Measurements from ENCODE around the gene OR3A1. TPM values are rescaled to one million over a fixed set of nuclear protein-coding genes. Genes with fewer than 3 reads are reported as not detected.

The OR3A1 gene
- total and polyA plus RNA-seq, 10 of the 15 experiments (the other 5 are each of a cell fraction or from before 2014, with no cell fraction given) = not detected

DNA sequence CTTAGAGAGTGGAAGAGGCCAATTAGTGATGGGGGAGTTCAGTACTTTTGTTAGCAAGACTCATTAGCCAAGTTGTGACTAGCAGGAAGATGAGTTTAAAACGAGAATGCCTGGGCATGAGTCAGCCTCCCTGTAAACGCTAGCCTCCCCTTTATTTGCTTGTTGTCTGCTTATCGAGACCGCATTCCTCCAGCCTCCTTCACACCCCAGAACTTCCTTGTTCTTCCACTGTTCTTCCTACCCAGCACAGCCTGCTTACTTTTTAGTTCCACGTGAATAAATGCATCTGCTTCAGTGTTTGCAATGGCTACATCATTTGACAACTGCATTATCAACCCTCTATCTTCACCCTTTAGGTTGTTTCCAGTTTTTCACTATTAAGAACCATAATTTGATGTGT lies 20.2 kb upstream of the OR3A1 start (continued):
- TF ChIP-seq, protein P1, sequence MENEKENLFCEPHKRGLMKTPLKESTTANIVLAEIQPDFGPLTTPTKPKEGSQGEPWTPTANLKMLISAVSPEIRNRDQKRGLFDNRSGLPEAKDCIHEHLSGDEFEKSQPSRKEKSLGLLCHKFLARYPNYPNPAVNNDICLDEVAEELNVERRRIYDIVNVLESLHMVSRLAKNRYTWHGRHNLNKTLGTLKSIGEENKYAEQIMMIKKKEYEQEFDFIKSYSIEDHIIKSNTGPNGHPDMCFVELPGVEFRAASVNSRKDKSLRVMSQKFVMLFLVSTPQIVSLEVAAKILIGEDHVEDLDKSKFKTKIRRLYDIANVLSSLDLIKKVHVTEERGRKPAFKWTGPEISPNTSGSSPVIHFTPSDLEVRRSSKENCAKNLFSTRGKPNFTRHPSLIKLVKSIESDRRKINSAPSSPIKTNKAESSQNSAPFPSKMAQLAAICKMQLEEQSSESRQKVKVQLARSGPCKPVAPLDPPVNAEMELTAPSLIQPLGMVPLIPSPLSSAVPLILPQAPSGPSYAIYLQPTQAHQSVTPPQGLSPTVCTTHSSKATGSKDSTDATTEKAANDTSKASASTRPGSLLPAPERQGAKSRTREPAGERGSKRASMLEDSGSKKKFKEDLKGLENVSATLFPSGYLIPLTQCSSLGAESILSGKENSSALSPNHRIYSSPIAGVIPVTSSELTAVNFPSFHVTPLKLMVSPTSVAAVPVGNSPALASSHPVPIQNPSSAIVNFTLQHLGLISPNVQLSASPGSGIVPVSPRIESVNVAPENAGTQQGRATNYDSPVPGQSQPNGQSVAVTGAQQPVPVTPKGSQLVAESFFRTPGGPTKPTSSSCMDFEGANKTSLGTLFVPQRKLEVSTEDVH (IDR thresholded peaks at IDR 0.05; ENCODE audit: low read depth, partially characterized antibody) = no peak
- TF ChIP-seq FOXK2 (IDR thresholded peaks at IDR 0.05) = no peak
- TF ChIP-seq PML (IDR thresholded peaks at IDR 0.05; ENCODE audit: low read length) = no peak
- TF ChIP-seq CBFB (IDR thresholded peaks at IDR 0.05; ENCODE audit: low read depth) = no peak
- TF ChIP-seq, protein P2, sequence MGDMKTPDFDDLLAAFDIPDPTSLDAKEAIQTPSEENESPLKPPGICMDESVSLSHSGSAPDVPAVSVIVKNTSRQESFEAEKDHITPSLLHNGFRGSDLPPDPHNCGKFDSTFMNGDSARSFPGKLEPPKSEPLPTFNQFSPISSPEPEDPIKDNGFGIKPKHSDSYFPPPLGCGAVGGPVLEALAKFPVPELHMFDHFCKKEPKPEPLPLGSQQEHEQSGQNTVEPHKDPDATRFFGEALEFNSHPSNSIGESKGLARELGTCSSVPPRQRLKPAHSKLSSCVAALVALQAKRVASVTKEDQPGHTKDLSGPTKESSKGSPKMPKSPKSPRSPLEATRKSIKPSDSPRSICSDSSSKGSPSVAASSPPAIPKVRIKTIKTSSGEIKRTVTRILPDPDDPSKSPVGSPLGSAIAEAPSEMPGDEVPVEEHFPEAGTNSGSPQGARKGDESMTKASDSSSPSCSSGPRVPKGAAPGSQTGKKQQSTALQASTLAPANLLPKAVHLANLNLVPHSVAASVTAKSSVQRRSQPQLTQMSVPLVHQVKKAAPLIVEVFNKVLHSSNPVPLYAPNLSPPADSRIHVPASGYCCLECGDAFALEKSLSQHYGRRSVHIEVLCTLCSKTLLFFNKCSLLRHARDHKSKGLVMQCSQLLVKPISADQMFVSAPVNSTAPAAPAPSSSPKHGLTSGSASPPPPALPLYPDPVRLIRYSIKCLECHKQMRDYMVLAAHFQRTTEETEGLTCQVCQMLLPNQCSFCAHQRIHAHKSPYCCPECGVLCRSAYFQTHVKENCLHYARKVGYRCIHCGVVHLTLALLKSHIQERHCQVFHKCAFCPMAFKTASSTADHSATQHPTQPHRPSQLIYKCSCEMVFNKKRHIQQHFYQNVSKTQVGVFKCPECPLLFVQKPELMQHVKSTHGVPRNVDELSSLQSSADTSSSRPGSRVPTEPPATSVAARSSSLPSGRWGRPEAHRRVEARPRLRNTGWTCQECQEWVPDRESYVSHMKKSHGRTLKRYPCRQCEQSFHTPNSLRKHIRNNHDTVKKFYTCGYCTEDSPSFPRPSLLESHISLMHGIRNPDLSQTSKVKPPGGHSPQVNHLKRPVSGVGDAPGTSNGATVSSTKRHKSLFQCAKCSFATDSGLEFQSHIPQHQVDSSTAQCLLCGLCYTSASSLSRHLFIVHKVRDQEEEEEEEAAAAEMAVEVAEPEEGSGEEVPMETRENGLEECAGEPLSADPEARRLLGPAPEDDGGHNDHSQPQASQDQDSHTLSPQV (IDR thresholded peaks at IDR 0.05) = no peak
- TF ChIP-seq, protein P3, sequence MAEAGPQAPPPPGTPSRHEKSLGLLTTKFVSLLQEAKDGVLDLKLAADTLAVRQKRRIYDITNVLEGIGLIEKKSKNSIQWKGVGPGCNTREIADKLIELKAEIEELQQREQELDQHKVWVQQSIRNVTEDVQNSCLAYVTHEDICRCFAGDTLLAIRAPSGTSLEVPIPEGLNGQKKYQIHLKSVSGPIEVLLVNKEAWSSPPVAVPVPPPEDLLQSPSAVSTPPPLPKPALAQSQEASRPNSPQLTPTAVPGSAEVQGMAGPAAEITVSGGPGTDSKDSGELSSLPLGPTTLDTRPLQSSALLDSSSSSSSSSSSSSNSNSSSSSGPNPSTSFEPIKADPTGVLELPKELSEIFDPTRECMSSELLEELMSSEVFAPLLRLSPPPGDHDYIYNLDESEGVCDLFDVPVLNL (IDR thresholded peaks at IDR 0.05; ENCODE audit: low read depth, low read length) = no peak
- no peak for TF ChIP-seq PAX8 (IDR thresholded peaks at IDR 0.05)
- TF ChIP-seq MEF2A (IDR thresholded peaks at IDR 0.05; ENCODE audit: insufficient read depth, low read depth, low read length) = no peak
- TF ChIP-seq SMAD5 (IDR thresholded peaks at IDR 0.05; ENCODE audit: low read depth) = no peak
